ENCODE measurements around the gene CCDC120. TPM values are rescaled to one million over a fixed set of nuclear protein-coding genes. Genes with fewer than 3 reads are reported as not detected.

Gene CCDC120
- total and polyA plus RNA-seq, 2 experiments from 2014 or later: 0.22 to 0.94 TPM

DNA sequence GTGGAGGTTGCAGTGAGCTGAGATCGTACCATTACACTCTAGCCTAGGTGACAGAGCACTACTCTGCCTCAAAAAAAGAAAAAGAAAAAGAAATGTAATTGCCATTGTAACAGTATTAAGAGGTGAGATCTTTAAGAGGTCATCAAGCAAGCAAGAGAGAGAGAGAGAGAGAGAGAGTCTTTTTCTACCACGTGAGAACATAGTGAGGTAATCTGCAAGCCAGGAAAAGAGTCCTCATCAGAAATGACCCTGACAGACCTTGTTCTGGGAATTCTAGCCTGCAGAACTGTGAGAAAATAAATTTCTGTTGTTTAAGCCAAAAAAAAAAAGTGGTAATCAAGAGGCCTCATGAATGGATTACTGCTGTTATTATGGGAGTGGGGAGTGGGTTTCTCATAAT lies 49.8 kb downstream of the CCDC120 start:
- 86 to 100% methylated on average over 2 of the region's 2 CpGs for WGBS, 2 experiments (ENCODE audit: low coverage in 1 of 2, low lambda C conversion rate in 2 of 2, missing lambda C conversion rate in 2 of 2)
- in situ Hi-C loops (cut with MboI): no loop called here
- H3K4me1 ChIP-seq (ENCODE audit: insufficient read depth): no peaks in the 10 kb centered on the region

GRCh38 chrX:49110417-49110816 lies 51.6 kb downstream of the CCDC120 start:
- no peaks in the 10 kb centered on the region for H3K9me2 ChIP-seq (ENCODE audit: insufficient read depth)
- no peaks in the 10 kb centered on the region for H3F3A ChIP-seq (ENCODE audit: insufficient read depth)
- whole genome bisulfite sequencing, 2 experiments (ENCODE audit: low coverage in 1 of 2, low lambda C conversion rate in 2 of 2, missing lambda C conversion rate in 2 of 2): 78 to 79% methylated on average over 3 of the region's 3 CpGs
- no peaks in the 10 kb centered on the region for H3K79me2 ChIP-seq (ENCODE audit: insufficient read depth)
- no peaks in the 10 kb centered on the region for H3K27me3 ChIP-seq (replicated peaks; ENCODE audit: insufficient read depth)
- H3K36me3 ChIP-seq (ENCODE audit: low read depth): no peaks in the 10 kb centered on the region
- H3K9ac ChIP-seq: no peak overlapping the region
- H3K4me3 ChIP-seq: no peak overlapping the region
- H2AFZ ChIP-seq: no peak overlapping the region
- no peak for DNase-seq
- no peaks in the 10 kb centered on the region for H3K9me3 ChIP-seq (ENCODE audit: low read depth)
- no peak overlapping the region for H3K27ac ChIP-seq
- in situ Hi-C loops (cut with MboI): no loop called here
- H4K20me1 ChIP-seq (ENCODE audit: insufficient read depth): no peaks in the 10 kb centered on the region
- no peaks in the 10 kb centered on the region for H3K4me1 ChIP-seq (ENCODE audit: insufficient read depth)
- no peak overlapping the region for H3K4me2 ChIP-seq (ENCODE audit: unreplicated experiment)
- TF ChIP-seq EZH2 (IDR thresholded peaks at IDR 0.05; ENCODE audit: insufficient read depth, poor library complexity, severe bottlenecking) (no peak), EZH2phosphoT487 (IDR thresholded peaks at IDR 0.05; ENCODE audit: insufficient read depth, low read depth) (no peak)

More for the DNA sequence above, 49.8 kb downstream of the CCDC120 start:
- Histone ChIP-seq H3K9me3 (ENCODE audit: low read depth) (no peaks in the 10 kb centered on the region), H3K4me3 (no peak overlapping the region), H3K27ac (no peak overlapping the region), H3K36me3 (ENCODE audit: low read depth) (no peaks in the 10 kb centered on the region), H2AFZ (no peak overlapping the region), H3K9me2 (ENCODE audit: insufficient read depth) (no peaks in the 10 kb centered on the region), H3F3A (ENCODE audit: insufficient read depth) (no peaks in the 10 kb centered on the region), H3K9ac (no peak overlapping the region), H3K4me2 (ENCODE audit: unreplicated experiment) (no peak overlapping the region), H3K79me2 (ENCODE audit: insufficient read depth) (no peaks in the 10 kb centered on the region), H4K20me1 (ENCODE audit: insufficient read depth) (no peaks in the 10 kb centered on the region), H3K27me3 (replicated peaks; ENCODE audit: insufficient read depth) (no peaks in the 10 kb centered on the region)
- TF ChIP-seq EZH2phosphoT487 (IDR thresholded peaks at IDR 0.05; ENCODE audit: insufficient read depth, low read depth) (no peak), EZH2 (IDR thresholded peaks at IDR 0.05; ENCODE audit: insufficient read depth, poor library complexity, severe bottlenecking) (no peak)
- no peak for DNase-seq

GRCh38 chrX:49111791-49112190 lies 53.0 kb downstream of the CCDC120 start:
- Histone ChIP-seq H4K20me1 (ENCODE audit: insufficient read depth) (no peaks in the 10 kb centered on the region), H3K4me1 (ENCODE audit: insufficient read depth) (no peaks in the 10 kb centered on the region), H3K9ac (no peak overlapping the region), H3K9me3 (ENCODE audit: low read depth) (no peaks in the 10 kb centered on the region), H3K4me2 (ENCODE audit: unreplicated experiment) (no peak overlapping the region), H3K79me2 (ENCODE audit: insufficient read depth) (no peaks in the 10 kb centered on the region), H3K9me2 (ENCODE audit: insufficient read depth) (no peaks in the 10 kb centered on the region), H3F3A (ENCODE audit: insufficient read depth) (no peaks in the 10 kb centered on the region), H3K36me3 (ENCODE audit: low read depth) (no peaks in the 10 kb centered on the region), H3K4me3 (no peak overlapping the region), H3K27ac (no peak overlapping the region), H2AFZ (no peak overlapping the region), H3K27me3 (replicated peaks; ENCODE audit: insufficient read depth) (no peaks in the 10 kb centered on the region)
- 68 to 81% methylated on average over 3 of the region's 3 CpGs for WGBS, 2 experiments (ENCODE audit: low coverage in 1 of 2, low lambda C conversion rate in 2 of 2, missing lambda C conversion rate in 2 of 2)
- TF ChIP-seq EZH2 (IDR thresholded peaks at IDR 0.05; ENCODE audit: insufficient read depth, poor library complexity, severe bottlenecking): no peak
- TF ChIP-seq EZH2phosphoT487 (IDR thresholded peaks at IDR 0.05; ENCODE audit: insufficient read depth, low read depth): no peak
- in situ Hi-C loops (cut with MboI): no loop called here
- no peak for DNase-seq

DNA sequence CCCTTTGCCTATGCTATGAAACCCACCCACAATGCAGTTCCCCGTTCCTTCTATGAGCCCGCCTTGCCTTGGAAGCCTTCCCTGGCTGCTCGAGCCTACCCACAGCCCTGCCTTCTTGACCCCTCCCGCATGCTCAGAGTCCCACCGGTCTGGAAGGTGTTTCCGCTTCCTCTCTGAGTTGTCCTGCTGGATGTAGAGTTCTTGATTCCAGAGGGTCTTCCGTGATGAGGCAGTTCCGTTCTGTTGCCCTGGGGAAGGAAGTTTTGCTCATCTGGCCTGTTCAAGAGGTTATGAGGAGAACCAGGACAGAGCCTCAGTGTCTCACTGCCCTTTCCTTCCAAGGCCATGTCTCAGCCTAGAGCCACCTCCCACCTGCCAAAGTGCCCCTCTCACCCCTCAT lies 57.3 kb downstream of the CCDC120 start:
- Histone ChIP-seq H3K27me3 (replicated peaks; ENCODE audit: insufficient read depth) (no peaks in the 10 kb centered on the region), H3K4me2 (ENCODE audit: unreplicated experiment) (no peak overlapping the region), H3K9ac (no peak overlapping the region), H3K79me2 (ENCODE audit: insufficient read depth) (no peaks in the 10 kb centered on the region), H2AFZ (no peak overlapping the region), H3K4me1 (ENCODE audit: insufficient read depth) (no peaks in the 10 kb centered on the region), H3K36me3 (ENCODE audit: low read depth) (no peaks in the 10 kb centered on the region), H4K20me1 (ENCODE audit: insufficient read depth) (no peaks in the 10 kb centered on the region), H3K27ac (no peak overlapping the region), H3F3A (ENCODE audit: insufficient read depth) (no peaks in the 10 kb centered on the region), H3K4me3 (no peak overlapping the region), H3K9me2 (ENCODE audit: insufficient read depth) (no peaks in the 10 kb centered on the region), H3K9me3 (ENCODE audit: low read depth) (no peaks in the 10 kb centered on the region)
- in situ Hi-C loops (cut with MboI): no loop called here
- TF ChIP-seq EZH2 (IDR thresholded peaks at IDR 0.05; ENCODE audit: insufficient read depth, poor library complexity, severe bottlenecking) (no peak), EZH2phosphoT487 (IDR thresholded peaks at IDR 0.05; ENCODE audit: insufficient read depth, low read depth) (no peak)
- 67 to 85% methylated on average over 3 to 8 of the region's 8 CpGs for WGBS, 2 experiments (ENCODE audit: low coverage in 1 of 2, low lambda C conversion rate in 2 of 2, missing lambda C conversion rate in 2 of 2)
- DNase-seq: no peak

GRCh38 chrX:49116716-49117115 lies 57.9 kb downstream of the CCDC120 start:
- Histone ChIP-seq H3K36me3 (ENCODE audit: low read depth) (no peaks in the 10 kb centered on the region), H3K9ac (no peak overlapping the region), H2AFZ (no peak overlapping the region), H3K27ac (no peak overlapping the region), H3K79me2 (ENCODE audit: insufficient read depth) (peaks cover 6% of the 10 kb centered on the region), H3K4me1 (ENCODE audit: insufficient read depth) (no peaks in the 10 kb centered on the region), H4K20me1 (ENCODE audit: insufficient read depth) (no peaks in the 10 kb centered on the region), H3F3A (ENCODE audit: insufficient read depth) (no peaks in the 10 kb centered on the region), H3K4me2 (ENCODE audit: unreplicated experiment) (no peak overlapping the region), H3K4me3 (no peak overlapping the region), H3K9me2 (ENCODE audit: insufficient read depth) (no peaks in the 10 kb centered on the region), H3K9me3 (ENCODE audit: low read depth) (no peaks in the 10 kb centered on the region), H3K27me3 (replicated peaks; ENCODE audit: insufficient read depth) (no peaks in the 10 kb centered on the region)
- in situ Hi-C loops (cut with MboI): no loop called here
- no peak for DNase-seq
- TF ChIP-seq EZH2phosphoT487 (IDR thresholded peaks at IDR 0.05; ENCODE audit: insufficient read depth, low read depth) (no peak), EZH2 (IDR thresholded peaks at IDR 0.05; ENCODE audit: insufficient read depth, poor library complexity, severe bottlenecking) (no peak)
- 81 to 82% methylated on average over 4 to 5 of the region's 5 CpGs for WGBS, 2 experiments (ENCODE audit: low coverage in 1 of 2, low lambda C conversion rate in 2 of 2, missing lambda C conversion rate in 2 of 2)

Data from GM23248 (cell line).